AG10803 (cell line): ENCODE data around the gene MSX2.

ENCODE experiments used
- DNase-seq: peaks from one replicate; pipeline ENCODE4 v3.0.0; 2010; ENCODE audit warnings: low read depth
- H3K4me3 ChIP-seq: 2 replicates; pipeline ENCODE4 v1.5.1; 2011; ENCODE audit warnings: mild to moderate bottlenecking, low read length, control low read depth
- CTCF ChIP-seq: conservative IDR thresholded peaks from 2 replicates; pipeline ENCODE4 v1.5.1; 2011; ENCODE audit warnings: mild to moderate bottlenecking, low read length, control low read depth, inconsistent platforms

MSX2 gene

GRCh38 chr5:174688441-174689354 is 35.7 kb upstream of the MSX2 start:
- TF ChIP-seq CTCF = no peak
- DNase-seq = no peak
- H3K4me3 ChIP-seq = no peak overlapping the region

- H3K4me3 ChIP-seq = no peak overlapping the region
- TF ChIP-seq CTCF = no peak
- no peak for DNase-seq
These were observed 34.1 kb upstream of the MSX2 start for GRCh38 chr5:174690271-174690670.

- DNase-seq = no peak
- TF ChIP-seq CTCF = no peak
- no peak overlapping the region for H3K4me3 ChIP-seq
These were observed 32.0 kb upstream of the MSX2 start for GRCh38 chr5:174692381-174692780.

- no peak for DNase-seq
- TF ChIP-seq CTCF = no peak
- no peak overlapping the region for H3K4me3 ChIP-seq
These were observed 31.4 kb upstream of the MSX2 start for GRCh38 chr5:174692982-174693422.

- H3K4me3 ChIP-seq = no peak overlapping the region
- no peak for DNase-seq
- TF ChIP-seq CTCF = no peak
These were observed 30.5 kb upstream of the MSX2 start for GRCh38 chr5:174693697-174694385.

- H3K4me3 ChIP-seq = no peak overlapping the region
- TF ChIP-seq CTCF = no peak
- DNase-seq = no peak
These were observed 29.8 kb upstream of the MSX2 start for GRCh38 chr5:174694611-174695010.
